KMS-11 (cell line): Measurements from ENCODE around the gene KDR.

ENCODE experiments used
- H2AFZ ChIP-seq: fragments of 200-600 bp; sonication (generic); 2 replicates; pipeline ENCODE4 v1.6.1; 2016; ENCODE audit warnings: antibody characterized with exemption, mixed run types, low read depth
- H3K27ac ChIP-seq: fragments of 200-600 bp; sonication (generic); 2 replicates; pipeline ENCODE4 v1.6.1; 2016; ENCODE audit warnings: mild to moderate bottlenecking, mixed run types
- H3K27me3 ChIP-seq: fragments of 200-600 bp; sonication (generic); 2 replicates; pipeline ENCODE4 v1.6.1; 2017; ENCODE audit warnings: mild to moderate bottlenecking, low read depth, mixed run types, moderate library complexity; ENCODE audit not compliant: insufficient read depth
- H3K36me3 ChIP-seq: fragments of 200-600 bp; sonication (generic); 2 replicates; pipeline ENCODE4 v1.6.1; 2017; ENCODE audit warnings: mild to moderate bottlenecking, mixed run types; ENCODE audit not compliant: insufficient read depth
- H3K4me1 ChIP-seq: fragments of 200-600 bp; sonication (generic); 2 replicates; pipeline ENCODE4 v1.6.1; 2016; ENCODE audit warnings: mild to moderate bottlenecking, low read depth, mixed run types; ENCODE audit not compliant: poor library complexity, severe bottlenecking
- H3K4me2 ChIP-seq: fragments of 200-600 bp; sonication (generic); 2 replicates; pipeline ENCODE4 v1.7.0; 2016; ENCODE audit warnings: mild to moderate bottlenecking, mixed run types
- H3K4me3 ChIP-seq: fragments of 200-600 bp; sonication (generic); IDR thresholded peaks from 2 replicates; pipeline ENCODE4 v1.6.1; 2017; ENCODE audit warnings: low read depth, low read length, mixed read lengths; ENCODE audit not compliant: insufficient read depth
- H3K79me2 ChIP-seq: fragments of 200-600 bp; sonication (generic); 2 replicates; pipeline ENCODE4 v1.6.1; 2016; ENCODE audit warnings: low read depth, mixed run types; ENCODE audit not compliant: insufficient read depth
- H3K9ac ChIP-seq: fragments of 200-600 bp; sonication (generic); 2 replicates; pipeline ENCODE4 v1.6.1; 2016; ENCODE audit warnings: mild to moderate bottlenecking, mixed run types
- H4K20me1 ChIP-seq: fragments of 200-600 bp; sonication (generic); 2 replicates; pipeline ENCODE4 v1.6.1; 2016; ENCODE audit warnings: mild to moderate bottlenecking, mixed run types; ENCODE audit not compliant: insufficient read depth
- CTCF ChIP-seq: fragments of 200-600 bp; sonication (generic); conservative IDR thresholded peaks from 2 replicates; pipeline ENCODE4 v1.6.1; 2017; ENCODE audit warnings: low read depth, mild to moderate bottlenecking, antibody characterized with exemption, low read length, moderate library complexity, mixed read lengths

Gene KDR

GRCh38 chr4:55143858-55144257 is 18.5 kb upstream of the KDR start:
- H3K4me3 ChIP-seq = no peak overlapping the region
- TF ChIP-seq CTCF = no peak
- no peaks in the 10 kb centered on the region for H3K79me2 ChIP-seq
- H3K4me1 ChIP-seq = peaks cover 14% of the 10 kb centered on the region
- H3K36me3 ChIP-seq = no peaks in the 10 kb centered on the region
- peak overlapping the region; percentile 2; the same call in 1 of the 2 replicates for H3K4me2 ChIP-seq
- no peak overlapping the region for H2AFZ ChIP-seq
- H3K27me3 ChIP-seq = no peaks in the 10 kb centered on the region
- H3K9ac ChIP-seq = no peak overlapping the region
- H3K27ac ChIP-seq = no peak overlapping the region
- no peaks in the 10 kb centered on the region for H4K20me1 ChIP-seq

- H3K4me1 ChIP-seq = peaks cover 3% of the 10 kb centered on the region
- H3K4me2 ChIP-seq = no peak overlapping the region
- no peaks in the 10 kb centered on the region for H3K27me3 ChIP-seq
- H4K20me1 ChIP-seq = no peaks in the 10 kb centered on the region
- no peak for TF ChIP-seq CTCF
- H3K27ac ChIP-seq = no peak overlapping the region
- H2AFZ ChIP-seq = no peak overlapping the region
- no peaks in the 10 kb centered on the region for H3K36me3 ChIP-seq
- no peak overlapping the region for H3K4me3 ChIP-seq
- no peaks in the 10 kb centered on the region for H3K79me2 ChIP-seq
- no peak overlapping the region for H3K9ac ChIP-seq
Measured at GRCh38 chr4:55138367-55138766, 13.0 kb upstream of the KDR start.

- Histone ChIP-seq H4K20me1 (no peaks in the 10 kb centered on the region), H3K4me3 (no peak overlapping the region), H2AFZ (no peak overlapping the region), H3K79me2 (no peaks in the 10 kb centered on the region), H3K36me3 (no peaks in the 10 kb centered on the region), H3K9ac (no peak overlapping the region), H3K27ac (no peak overlapping the region), H3K4me1 (no peaks in the 10 kb centered on the region), H3K4me2 (no peak overlapping the region), H3K27me3 (no peaks in the 10 kb centered on the region)
- TF ChIP-seq CTCF = no peak
Measured at GRCh38 chr4:55136634-55137033, 11.2 kb upstream of the KDR start.

DNA sequence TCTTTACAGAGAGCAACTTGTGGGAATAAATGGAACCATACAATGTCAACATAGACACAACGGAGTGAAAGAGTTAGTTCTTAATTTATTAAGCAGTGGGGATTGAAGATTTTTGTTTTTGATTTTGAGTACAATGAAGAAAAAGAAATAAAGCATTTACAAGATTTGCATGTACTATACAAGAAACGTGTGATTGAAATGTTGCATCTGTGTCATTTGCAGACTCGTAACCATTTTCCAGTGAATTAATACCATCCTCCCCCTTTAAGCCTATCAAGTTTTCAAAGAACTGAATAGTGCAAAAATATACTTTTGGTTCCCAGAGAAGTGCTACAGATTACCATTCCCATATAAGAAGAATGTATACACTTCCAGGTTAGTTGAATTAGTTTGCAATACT is 8.6 kb upstream of the KDR start:
- Histone ChIP-seq H3K4me3 (no peak overlapping the region), H3K36me3 (no peaks in the 10 kb centered on the region), H3K79me2 (no peaks in the 10 kb centered on the region), H3K4me1 (no peaks in the 10 kb centered on the region), H2AFZ (no peak overlapping the region), H3K27ac (no peak overlapping the region), H4K20me1 (no peaks in the 10 kb centered on the region), H3K9ac (no peak overlapping the region), H3K4me2 (no peak overlapping the region), H3K27me3 (no peaks in the 10 kb centered on the region)
- no peak for TF ChIP-seq CTCF
